NCI-H345 treated with DMSO at 0.1 percent for 48 hours (cell line): Measurements from ENCODE around the gene BABAM2.

ENCODE experiments used
- DNase-seq: peaks from one replicate; lab custom pipeline; 2025; ENCODE audit not compliant: unreplicated experiment; lab: John Stamatoyannopoulos, UW

The BABAM2 gene

GRCh38 chr2:28350791-28351285 is 460.3 kb downstream of the BABAM2 start:
- no peak for DNase-seq

- no peak for DNase-seq
Observed at GRCh38 chr2:28351621-28352020, 461.1 kb downstream of the BABAM2 start.

- no peak for DNase-seq
Observed at GRCh38 chr2:28352104-28352503, 461.6 kb downstream of the BABAM2 start.

GRCh38 chr2:28352610-28353195 is 462.2 kb downstream of the BABAM2 start:
- DNase-seq = no peak

- DNase-seq = no peak
Observed at GRCh38 chr2:28354920-28355520, 464.5 kb downstream of the BABAM2 start.

- no peak for DNase-seq
Observed at GRCh38 chr2:28355521-28356094, 465.1 kb downstream of the BABAM2 start.

DNA sequence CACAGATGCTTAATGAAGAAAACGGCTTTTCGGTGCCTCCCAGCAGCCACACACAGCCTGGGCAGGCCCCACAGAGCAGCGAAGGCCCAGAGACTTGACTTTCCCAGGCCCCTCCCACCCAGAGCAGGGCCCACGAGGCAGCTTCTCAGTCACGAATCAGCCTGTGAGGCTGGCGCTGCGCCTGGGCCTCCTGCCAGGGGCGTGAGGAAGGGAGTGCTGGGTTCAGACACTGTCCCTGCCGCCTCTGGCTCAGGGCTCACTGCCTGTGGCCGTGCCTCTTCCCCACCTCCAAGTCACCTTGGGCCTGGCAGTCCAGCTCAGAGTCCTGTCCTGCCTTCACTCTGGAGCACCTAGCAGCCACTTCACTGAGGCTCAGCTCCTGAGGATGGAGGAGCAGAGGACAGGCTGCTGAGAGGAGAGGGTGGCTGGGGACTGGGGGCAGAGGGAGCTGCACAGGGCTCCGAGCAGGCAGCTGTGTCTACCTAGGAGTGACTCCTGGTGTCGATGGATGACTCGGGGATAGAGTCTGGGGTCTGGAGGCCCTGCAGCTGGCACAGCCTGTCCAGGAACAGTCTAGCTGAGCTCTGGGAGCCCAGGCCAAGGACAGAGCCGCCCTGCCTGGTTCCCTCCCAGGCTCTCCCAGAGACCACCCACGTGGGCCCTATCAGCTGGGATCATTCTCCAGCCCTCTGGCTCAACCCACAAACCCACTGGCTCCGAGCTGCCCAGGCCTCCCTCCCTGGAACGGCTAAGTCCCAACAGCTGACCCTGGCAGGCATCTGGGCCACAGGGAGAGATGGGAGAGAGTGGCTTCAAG is 465.8 kb downstream of the BABAM2 start:
- DNase-seq = no peak

DNA sequence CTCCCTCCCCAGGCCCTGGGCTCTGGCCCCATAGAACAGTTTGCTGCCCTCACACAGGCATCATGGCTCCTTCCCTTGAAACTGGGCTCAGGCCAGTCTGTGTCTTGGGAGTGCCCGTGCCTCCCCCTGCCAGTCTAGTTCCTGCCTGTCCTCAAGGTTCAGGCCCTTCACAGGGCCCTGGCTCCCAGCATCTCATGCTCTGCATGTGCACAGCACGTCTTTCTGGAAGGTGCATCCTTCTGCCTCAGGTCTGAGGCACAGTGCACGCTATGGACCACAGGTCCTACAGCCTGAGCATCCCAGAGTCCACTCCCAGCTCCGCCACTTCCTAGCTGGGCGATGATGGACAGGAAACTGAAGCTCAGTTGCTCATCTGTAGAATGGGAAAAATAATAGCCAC is 466.5 kb downstream of the BABAM2 start:
- DNase-seq = no peak

DNA sequence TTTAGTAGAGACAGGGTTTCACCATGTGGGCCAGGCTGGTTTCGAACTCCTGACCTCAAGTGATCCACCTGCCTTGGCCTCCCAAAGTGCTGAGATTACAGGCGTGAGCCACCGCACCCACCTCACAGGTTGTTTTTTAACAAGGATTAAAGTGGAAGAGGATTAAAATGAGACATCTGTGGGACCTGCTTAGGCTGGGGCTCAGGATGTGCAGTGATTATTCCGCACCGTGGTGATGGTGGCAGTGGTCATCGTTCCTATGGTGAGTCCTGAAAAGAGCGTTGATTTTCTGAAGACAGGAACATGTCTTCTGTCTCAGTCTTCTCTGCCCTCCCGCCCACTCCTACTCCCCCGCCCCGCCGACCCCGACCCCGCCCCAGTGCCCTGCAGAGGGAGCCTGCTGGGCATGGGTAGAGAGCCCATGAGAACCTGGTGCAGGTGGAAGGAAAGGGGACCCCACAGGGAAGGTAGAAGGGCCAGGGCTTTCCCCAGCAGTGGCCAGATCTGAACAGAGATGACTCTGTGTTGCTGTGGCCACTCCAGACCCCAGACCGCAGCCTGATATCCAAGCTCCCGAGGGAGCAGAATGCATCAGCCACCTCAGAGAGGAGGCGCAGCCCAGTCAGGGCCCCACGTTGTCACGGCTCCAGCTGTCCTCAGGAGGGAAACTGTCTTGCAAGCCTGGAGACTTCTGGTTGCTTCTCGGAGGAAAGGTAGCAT is 467.6 kb downstream of the BABAM2 start:
- no peak for DNase-seq

DNA sequence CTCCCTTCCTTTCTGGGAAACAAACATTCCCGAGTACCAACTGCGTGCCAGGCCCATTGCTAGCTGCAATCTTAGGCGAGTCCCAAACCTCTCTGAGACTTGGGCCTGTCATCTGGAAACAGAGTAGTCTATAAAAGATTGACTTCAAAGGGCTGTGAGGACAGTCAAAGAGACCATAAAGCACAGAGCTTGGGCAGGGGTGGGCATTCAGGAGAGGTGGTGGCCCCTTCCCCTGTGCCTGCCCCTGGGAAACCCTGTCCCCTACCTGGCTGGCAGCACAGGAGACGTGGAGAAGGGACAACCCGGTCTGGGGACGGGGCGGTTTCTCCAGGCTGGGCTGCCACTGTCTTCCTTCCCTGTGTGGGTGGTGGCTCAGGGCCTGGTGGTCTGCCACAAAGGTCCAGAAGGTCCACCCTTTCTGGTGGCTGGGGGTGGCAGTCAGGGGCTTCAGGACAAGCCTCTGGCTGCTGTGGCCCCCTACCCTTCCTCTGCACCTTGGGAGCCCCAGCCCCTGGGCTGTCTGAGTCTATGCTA is 468.2 kb downstream of the BABAM2 start:
- DNase-seq = no peak

- DNase-seq = no peak
Observed at GRCh38 chr2:28359222-28360057, 468.9 kb downstream of the BABAM2 start.

- DNase-seq = no peak
Observed at GRCh38 chr2:28360058-28360717, 469.7 kb downstream of the BABAM2 start.

DNA sequence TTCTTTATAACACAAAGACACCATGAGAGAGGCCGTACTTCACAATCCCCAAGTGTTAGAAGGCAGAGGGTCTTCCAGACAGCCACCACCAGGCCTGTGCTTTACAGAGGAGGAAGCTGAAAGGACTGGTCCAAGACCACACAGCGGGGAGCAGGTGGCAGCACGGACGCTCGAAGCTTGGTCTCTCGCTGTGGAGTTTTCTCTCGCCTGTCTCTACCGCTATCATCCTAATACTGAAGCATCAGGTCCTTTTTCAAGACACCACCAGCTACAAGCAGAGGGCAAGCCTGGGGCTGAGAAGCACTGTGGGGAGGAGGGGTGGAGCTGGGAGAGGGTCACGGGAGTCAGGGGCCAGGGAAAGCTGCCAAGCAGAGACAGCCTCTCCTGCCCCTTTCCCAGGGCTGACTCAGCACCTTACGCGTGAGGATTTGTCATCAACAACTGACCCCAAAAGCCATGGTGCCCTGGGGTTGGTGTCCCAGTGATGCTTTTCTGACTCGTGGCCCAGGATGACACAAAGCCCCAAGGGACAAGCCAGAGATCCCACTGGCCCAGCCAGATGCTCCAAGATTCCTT is 470.3 kb downstream of the BABAM2 start:
- no peak for DNase-seq

DNA sequence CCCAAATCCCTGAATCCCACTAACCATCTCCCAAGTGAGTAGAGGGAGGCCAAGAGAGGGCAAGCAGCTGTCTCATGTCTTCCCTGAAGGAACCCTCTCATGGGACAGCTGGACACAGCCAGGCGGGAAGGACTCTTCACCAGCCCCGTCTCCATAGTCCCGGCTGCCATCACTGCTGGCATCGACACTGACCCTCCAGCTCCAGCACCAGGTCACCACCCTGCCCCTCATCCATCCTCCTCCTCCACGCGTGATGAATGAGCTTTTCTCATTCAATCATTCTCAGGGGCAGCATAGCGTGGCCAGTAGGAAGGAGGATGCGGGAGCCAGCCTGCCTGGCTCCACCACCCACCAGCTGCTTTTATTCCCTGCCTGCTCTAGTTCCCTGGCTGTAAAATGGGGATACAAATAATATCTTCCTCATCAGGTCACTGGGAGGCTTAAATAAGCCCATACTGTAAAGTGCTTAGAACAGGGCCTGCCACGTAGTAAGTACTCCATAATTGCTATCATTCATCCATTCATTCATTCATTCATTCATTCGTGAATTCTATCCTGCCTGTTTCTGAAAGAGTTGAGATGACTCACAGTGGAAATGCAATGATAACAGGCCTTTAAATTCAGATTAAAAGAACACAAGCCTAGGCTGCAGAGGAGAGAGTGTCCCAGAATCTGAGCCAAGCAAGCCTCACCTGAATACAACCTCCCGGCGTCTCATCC is 471.6 kb downstream of the BABAM2 start:
- DNase-seq = no peak

DNA sequence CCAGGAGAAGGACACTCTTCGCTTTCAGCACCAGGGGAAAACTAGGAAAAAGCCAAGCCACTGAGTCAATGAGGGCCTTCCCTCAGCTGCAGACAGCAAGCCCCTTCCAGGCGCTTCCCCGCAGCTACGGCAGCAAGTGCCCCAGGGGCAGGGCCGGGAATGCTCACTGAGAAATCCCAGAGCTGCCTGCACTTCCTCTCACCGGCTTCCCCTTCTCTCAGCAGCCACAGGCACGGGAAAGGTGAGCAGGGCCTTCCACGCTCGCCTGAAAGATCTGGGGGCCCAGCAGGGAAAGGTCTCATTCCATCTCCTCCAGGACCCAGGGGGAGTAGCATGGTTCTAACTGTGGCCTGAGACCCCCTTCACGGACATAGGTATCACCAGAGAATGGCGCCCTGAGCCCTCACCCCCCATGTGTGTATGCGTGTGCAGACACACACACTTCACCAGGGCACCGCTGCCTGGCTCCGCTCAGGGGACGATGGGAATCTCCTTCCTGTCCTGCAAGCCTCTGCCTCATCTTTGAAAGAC is 472.5 kb downstream of the BABAM2 start:
- DNase-seq = no peak

DNA sequence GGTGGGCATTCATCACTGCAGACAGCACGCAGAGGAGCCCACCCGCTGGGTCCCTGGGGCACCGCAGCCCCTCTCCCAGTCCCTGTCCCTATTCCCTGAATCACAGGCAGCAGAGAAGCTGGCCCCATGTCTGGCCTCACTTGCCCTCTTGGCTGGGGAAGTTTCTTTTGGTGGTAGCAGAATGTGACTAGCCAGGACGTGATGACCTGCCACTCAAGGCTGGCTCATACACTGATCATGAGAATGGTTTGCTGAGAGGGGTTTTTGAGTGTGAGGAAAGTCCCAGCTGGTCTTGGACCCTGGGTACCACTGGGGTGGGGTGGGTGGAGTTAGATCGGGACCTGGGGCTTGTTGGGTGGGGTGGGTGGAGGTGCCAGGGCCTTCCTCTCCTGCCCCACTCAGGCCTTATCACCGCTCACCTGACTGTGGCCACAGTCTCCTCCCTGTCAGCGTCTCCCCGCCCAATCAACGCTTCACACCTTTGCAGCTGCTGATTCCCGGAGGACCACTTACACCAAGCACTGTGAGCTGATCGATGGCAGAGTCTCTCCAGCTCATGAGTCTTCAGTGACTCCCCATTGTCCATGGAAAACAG is 473.3 kb downstream of the BABAM2 start:
- DNase-seq = no peak

GRCh38 chr2:28364610-28365009 is 474.1 kb downstream of the BABAM2 start:
- no peak for DNase-seq

DNA sequence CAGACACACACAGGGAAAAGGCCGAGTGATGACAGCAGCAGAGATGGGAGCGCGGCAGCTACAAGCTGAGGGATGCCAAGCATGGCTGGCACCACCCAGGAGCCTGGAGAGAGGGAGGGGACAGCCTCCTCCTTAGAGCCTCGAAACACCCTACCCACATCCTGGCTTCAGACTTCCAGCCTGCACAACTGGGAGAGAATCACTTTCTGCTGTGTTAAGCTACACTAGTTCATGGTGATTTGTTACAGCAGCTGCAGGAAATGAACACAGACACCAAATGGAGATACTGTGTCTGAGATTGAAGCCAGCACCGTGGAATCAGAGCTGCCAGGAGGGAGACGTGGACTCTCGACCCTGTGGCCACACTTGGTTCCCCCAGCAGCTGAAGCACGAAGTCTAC is 474.6 kb downstream of the BABAM2 start:
- DNase-seq = no peak
